K562 (cell line): ENCODE measurements around the gene GIMAP1. TPM values are rescaled to one million over a fixed set of nuclear protein-coding genes. Genes with fewer than 3 reads are reported as not detected.

Source experiments
- ATAC-seq: fragments of 200-7000 bp; cut with Tn5 transposase; 3 replicates; pipeline ENCODE4 v1.9.1; 2020; ENCODE audit warnings: moderate library complexity
- BruUV-seq: library from RNA; stranded (reverse); fragments of 400-500 nt; replicated peaks from 2 replicates; lab custom pipeline; 2021; lab: Mats Ljungman, UMichigan
- CTCF ChIA-PET: fragments of 300-600 bp; formaldehyde crosslinking; extraction: SDS; loops from one replicate; lab custom pipeline; 2021; ENCODE audit warnings: low intra/inter-chr PET ratio; lab: Yijun Ruan, JAX
- POLR2A ChIA-PET: fragments of 300-600, 350-650 bp; sonication (Branson Sonifier 250); formaldehyde crosslinking; extraction: SDS; loops from one replicate; lab custom pipeline; 2021; ENCODE audit warnings: antibody characterized with exemption, inconsistent platforms; lab: Yijun Ruan, JAX
- DNase-seq, 4 experiments: peaks; one replicate each; pipeline versions ENCODE4 v3.0.0 to v3.0.0-alpha.2; 2011 to 2018; ENCODE audit warnings: low spot score in 3 of 4, mixed read lengths in 3 of 4; ENCODE audit errors: extremely low read depth in 1 of 4
- FAIRE-seq: peaks from 2 replicates; lab custom pipeline; 2011; peaks lifted over from hg19 to GRCh38; lab: Jason Lieb, UNC
- H2AFZ ChIP-seq: 2 replicates; pipeline ENCODE4 v1.6.0; 2011; ENCODE audit warnings: low read depth, low read length, control low read depth, inconsistent platforms
- H3K27ac ChIP-seq: fragments of 200-600 bp; 3 replicates; pipeline ENCODE4 v1.8.0; 2011; ENCODE audit warnings: low read depth, mild to moderate bottlenecking, control low read depth, inconsistent platforms, low read length, moderate library complexity, mixed read lengths; ENCODE audit errors: extremely low read depth
- H3K27me3 ChIP-seq, 2 experiments: fragments of 300-600 bp in 1 of 2; 2 replicates in 1 of 2; 3 replicates in 1 of 2; pipeline versions ENCODE4 v1.6.0 to v1.8.0; 2011; ENCODE audit warnings: inconsistent platforms in 2 of 2, low read length in 2 of 2, mild to moderate bottlenecking in 1 of 2, mixed read lengths in 1 of 2, moderate library complexity in 1 of 2; ENCODE audit not compliant: control insufficient read depth in 2 of 2, insufficient read depth in 2 of 2
- H3K36me3 ChIP-seq: fragments of 300-600 bp; 3 replicates; pipeline ENCODE4 v1.8.0; 2011; ENCODE audit warnings: mild to moderate bottlenecking, low read length, inconsistent platforms; ENCODE audit not compliant: control insufficient read depth, insufficient read depth
- H3K4me1 ChIP-seq, 2 experiments: fragments of 200-600 bp in 1 of 2; replicated peaks in 1 of 2; 2 replicates in 1 of 2; 3 replicates in 1 of 2; pipeline versions ENCODE4 v1.5.1 to v1.8.0; 2011; ENCODE audit warnings: inconsistent platforms in 2 of 2, low read length in 2 of 2, mild to moderate bottlenecking in 1 of 2, mixed read lengths in 1 of 2, moderate library complexity in 1 of 2; ENCODE audit not compliant: control insufficient read depth in 2 of 2, insufficient read depth in 2 of 2
- H3K4me2 ChIP-seq: 2 replicates; pipeline ENCODE4 v1.6.1; 2011; ENCODE audit warnings: low read length, control low read depth, inconsistent platforms, mixed read lengths; ENCODE audit not compliant: insufficient read depth
- H3K4me3 ChIP-seq: fragments of 200-600 bp; sonication (generic), shearing (Covaris generic); 2 replicates; pipeline ENCODE4 v1.5.1; 2016; ENCODE audit warnings: control low read depth, inconsistent platforms
- H3K79me2 ChIP-seq: fragments of 200-600 bp; 3 replicates; pipeline ENCODE4 v1.8.0; 2011; ENCODE audit warnings: low read length, inconsistent platforms; ENCODE audit not compliant: control insufficient read depth, insufficient read depth
- H3K9ac ChIP-seq, 2 experiments: 2 replicates each; pipeline versions ENCODE4 v1.6.0 to v1.6.1; 2011; ENCODE audit warnings: low read depth in 2 of 2, low read length in 2 of 2, control low read depth in 1 of 2, inconsistent platforms in 1 of 2, mild to moderate bottlenecking in 1 of 2, mixed read lengths in 1 of 2; ENCODE audit not compliant: insufficient read depth in 1 of 2
- H3K9me1 ChIP-seq: one replicate; pipeline ENCODE4 v1.6.0; 2011; ENCODE audit warnings: inconsistent platforms, mild to moderate bottlenecking, low read length, moderate library complexity; ENCODE audit not compliant: control insufficient read depth, insufficient read depth
- H3K9me3 ChIP-seq: replicated peaks from 2 replicates; pipeline ENCODE4 v1.5.1; 2011; ENCODE audit warnings: low read depth, low read length, inconsistent platforms; ENCODE audit not compliant: control insufficient read depth, insufficient read depth
- H4K20me1 ChIP-seq: replicated peaks from 2 replicates; pipeline ENCODE4 v1.6.1; 2011; ENCODE audit warnings: low read length, inconsistent platforms, mixed read lengths; ENCODE audit not compliant: control insufficient read depth, insufficient read depth
- ETS1 ChIP-seq: conservative IDR thresholded peaks from 2 replicates; pipeline ENCODE4 v1.6.1; 2011; ENCODE audit warnings: low read depth, mild to moderate bottlenecking, low read length; ENCODE audit not compliant: control insufficient read depth
- HNRNPUL1 ChIP-seq: fragments of 200-400 bp; formaldehyde crosslinking; IDR thresholded peaks from 2 replicates; pipeline ENCODE4 v1.6.1; 2017; ENCODE audit warnings: low read length
- MYBL2 ChIP-seq, 2 experiments: fragments of 450-650 bp in 1 of 2; sonication (generic) in 1 of 2; formaldehyde crosslinking in 1 of 2; IDR thresholded peaks; 2 replicates each; pipeline versions ENCODE4 v1.6.1 to v1.8.1; 2017 to 2022; ENCODE audit warnings: borderline replicate concordance in 1 of 2, inconsistent platforms in 1 of 2, low read depth in 1 of 2, mild to moderate bottlenecking in 1 of 2, missing genetic modification reagents in 1 of 2, moderate library complexity in 1 of 2
- YY1 ChIP-seq, 3 experiments: IDR thresholded peaks; 2 replicates each; pipeline ENCODE4 v1.6.1; 2011; ENCODE audit warnings: low read length in 2 of 3, mild to moderate bottlenecking in 2 of 3, moderate library complexity in 2 of 3, borderline replicate concordance in 1 of 3, control low read depth in 1 of 3, low read depth in 1 of 3; ENCODE audit not compliant: insufficient read depth in 3 of 3, insufficient replicate concordance in 2 of 3, control insufficient read depth in 1 of 3, insufficient read length in 1 of 3; ENCODE audit errors: extremely low read depth in 1 of 3
- WGBS: fragments of 100-300 bp; shearing (Covaris generic); methylation state at CpG from one replicate; pipeline ENCODE4 v1.1.6; 2016; ENCODE audit warnings: low coverage, mixed read lengths; ENCODE audit not compliant: insufficient coverage; ENCODE audit errors: missing lambda C conversion rate; 5-methylcytosine and 5-hydroxymethylcytosine counted together
- in situ Hi-C: fragments of 300-500 bp; cut with MboI; formaldehyde crosslinking; loops from 4 replicates; pipeline ENCODE4 v1.15.0; 2018; ENCODE audit warnings: inconsistent platforms, mixed read lengths
- intact Hi-C: fragments of 100-400 bp; cut with micrococcal nuclease; formaldehyde crosslinking; loops from 2 replicates; pipeline ENCODE4 v1.14.2; 2022
- polyA plus RNA-seq, 8 experiments: library from polyadenylated mRNA; depleted of rRNA in 4 of 8; stranded (reverse) in 5 of 8; unstranded in 3 of 8; fragments of >200 nt; fragmentation: Nextera tagmentation in 2 of 8; fragmentation: Illumina TruSeq in 1 of 8; extraction: Ambion mirVana in 2 of 8; extraction: Trizol in 1 of 8; gene quantifications; 2 replicates each; pipeline versions ENCODE4 v1.2.1 to v1.2.3, GENCODE V29; 2011 to 2014; ENCODE audit warnings: inconsistent platforms in 1 of 8, missing spikeins in 1 of 8
- total RNA-seq, 7 experiments: library from RNA; depleted of rRNA in 6 of 7; stranded (reverse); fragments of >200 nt in 6 of 7; fragmentation: Illumina TruSeq in 2 of 7; extraction: Trizol in 2 of 7; gene quantifications; 2 replicates each; pipeline versions ENCODE4 v1.2.1 to v1.2.3, GENCODE V29; 2011 to 2021; ENCODE audit warnings: low replicate concordance in 1 of 7

Gene GIMAP1
- total and polyA plus RNA-seq, 9 of the 15 experiments (the other 6 are each of a cell fraction or from before 2014, with no cell fraction given): 0.04 to 0.13 TPM; not detected in 7

GRCh38 chr7:150715738-150716137 is 675 bp upstream of the GIMAP1 start:
- H3K9ac ChIP-seq: no peak overlapping the region
- no peak overlapping the region for H3K27ac ChIP-seq
- no peaks in the 10 kb centered on the region for H3K36me3 ChIP-seq
- no TSS peak for BruUV-seq
- no peak for ATAC-seq
- 0% methylated on average over 4 of the region's 4 CpGs for WGBS
- peaks cover 0 to 8% of the 10 kb centered on the region in 2 experiments; a peak in 1 of 5 replicates for H3K4me1 ChIP-seq
- no peak for DNase-seq
- no peaks in the 10 kb centered on the region for H3K9me3 ChIP-seq
- H3K4me3 ChIP-seq: no peak overlapping the region
- POLR2A ChIA-PET: interaction anchor here (0.7 kb wide), 1 partner anchor 38 kb away, joined by 3 read pairs; no protein-coding TSS in a partner anchor
- no peak for TF ChIP-seq ETS1
- TF ChIP-seq YY1 (IDR thresholded peaks at IDR 0.05; ENCODE audit: borderline replicate concordance in 1 of 3, control insufficient read depth in 1 of 3, extremely low read depth in 1 of 3, insufficient read depth in 3 of 3, insufficient read length in 1 of 3, insufficient replicate concordance in 2 of 3, low read depth in 1 of 3, low read length in 2 of 3): no peak
- TF ChIP-seq HNRNPUL1: no peak
- no peak for TF ChIP-seq MYBL2 (IDR thresholded peaks at IDR 0.05; ENCODE audit: low read depth)
- no peak for TF ChIP-seq MYBL2 (CRISPR knock-in tag; IDR thresholded peaks at IDR 0.05; ENCODE audit: borderline replicate concordance)
- in situ Hi-C loops (no loop called here), intact Hi-C loops (no loop called here)
- CTCF ChIA-PET: no interaction called here
- H3K4me2 ChIP-seq: no peak overlapping the region
- H2AFZ ChIP-seq: no peak overlapping the region
- no peaks in the 10 kb centered on the region for H3K9me1 ChIP-seq
- no peak for FAIRE-seq
- H3K27me3 ChIP-seq: peaks cover 28 to 31% of the 10 kb centered on the region in 2 experiments
- no peaks in the 10 kb centered on the region for H4K20me1 ChIP-seq
- H3K79me2 ChIP-seq: no peaks in the 10 kb centered on the region
